Measurements from ENCODE around the gene RAD51AP2.

- no peak for TF ChIP-seq ZNF639 (tag by site-specific recombination; IDR thresholded peaks at IDR 0.05)
- no peak for TF ChIP-seq ZNF10 (tag by site-specific recombination; IDR thresholded peaks at IDR 0.05)
Measured at GRCh38 chr2:17557596-17557995, 39.4 kb upstream of the RAD51AP2 start.

Data from HEK293 (cell line).